Measurements from ENCODE around the gene MFAP2.

The MFAP2 gene

DNA sequence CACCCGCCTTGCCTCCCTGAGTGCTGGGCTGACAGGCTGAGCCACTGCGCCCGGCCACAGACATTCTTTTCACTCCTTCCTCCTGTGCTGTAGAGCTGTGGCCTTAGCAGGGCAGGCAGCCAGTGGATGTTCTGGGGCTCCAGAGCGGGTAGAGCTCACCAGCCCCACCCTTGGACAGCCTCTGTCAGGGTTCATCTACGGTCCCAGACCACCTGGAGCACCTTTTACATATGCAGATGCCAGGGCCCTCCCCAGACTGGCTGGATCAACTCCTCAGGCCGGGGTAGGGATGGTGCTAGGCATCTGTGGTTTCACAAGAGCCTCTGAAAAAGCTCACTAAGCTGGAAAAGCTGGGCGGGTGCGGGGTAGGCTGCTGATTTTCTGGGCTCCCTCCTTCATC, 26.7 kb upstream of the MFAP2 start:
- DNase-seq, result no peak

DNA sequence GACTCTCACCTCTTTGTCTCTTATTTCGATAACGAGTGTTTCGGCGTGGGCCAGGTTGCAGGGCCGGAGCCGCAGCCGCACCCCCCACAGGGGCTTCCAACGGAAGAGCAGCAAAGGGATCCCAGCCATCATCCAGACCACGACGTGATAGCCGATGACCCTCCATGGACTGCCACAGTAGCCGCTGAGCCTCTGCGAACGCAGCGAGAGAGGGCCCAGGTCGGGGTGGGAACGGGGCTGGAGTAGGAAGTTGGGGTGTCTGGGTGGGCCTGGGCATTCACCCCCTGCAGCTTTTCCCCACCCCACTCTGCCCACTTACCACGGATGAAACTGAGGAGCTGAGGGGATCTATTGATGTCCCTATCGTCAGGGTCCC, 24.9 kb upstream of the MFAP2 start:
- no peak for DNase-seq

DNA sequence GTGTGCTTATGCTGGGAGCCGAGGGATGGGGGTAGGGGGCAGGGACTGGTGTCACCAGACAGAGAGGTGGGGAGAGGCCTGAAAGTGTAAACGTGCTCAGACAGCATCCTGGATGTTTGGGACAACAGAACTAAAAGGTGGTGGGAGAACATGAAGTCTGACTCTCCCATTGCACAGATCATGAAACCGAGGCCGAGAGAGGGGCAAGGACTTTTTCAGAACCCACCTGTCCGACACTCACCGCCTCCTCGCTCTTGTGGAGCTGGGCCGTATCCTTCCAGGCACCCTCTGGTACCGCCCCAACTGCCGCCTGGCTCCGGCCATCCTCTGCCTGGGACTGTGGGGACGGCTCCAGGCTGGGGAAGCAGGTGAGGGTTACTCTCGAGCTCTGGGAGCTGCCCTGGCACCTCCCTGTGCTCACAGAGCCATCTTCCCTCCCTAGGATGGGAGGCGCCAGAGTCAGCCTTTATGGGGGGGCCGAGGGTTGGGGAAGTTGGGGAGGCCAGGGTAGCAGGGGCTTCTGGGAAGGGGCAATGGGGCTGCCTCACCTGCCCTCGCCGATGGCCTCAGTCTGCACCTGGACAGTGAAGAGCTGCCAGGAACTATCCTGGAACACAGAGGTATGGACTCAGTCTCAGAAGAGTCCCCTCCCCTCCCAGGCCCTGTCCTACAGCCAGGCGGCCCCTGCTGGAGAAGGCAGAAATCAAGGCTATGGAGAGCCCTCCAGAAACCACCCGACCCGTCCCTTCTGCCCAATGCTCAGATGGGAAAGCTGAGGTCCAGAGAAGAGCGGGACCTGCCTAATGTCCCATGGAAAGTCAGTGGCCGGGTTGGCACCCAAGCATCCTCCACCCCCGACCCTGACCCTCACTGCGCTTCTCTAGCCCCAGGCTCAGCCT, 24.3 kb upstream of the MFAP2 start:
- no peak for DNase-seq

DNA sequence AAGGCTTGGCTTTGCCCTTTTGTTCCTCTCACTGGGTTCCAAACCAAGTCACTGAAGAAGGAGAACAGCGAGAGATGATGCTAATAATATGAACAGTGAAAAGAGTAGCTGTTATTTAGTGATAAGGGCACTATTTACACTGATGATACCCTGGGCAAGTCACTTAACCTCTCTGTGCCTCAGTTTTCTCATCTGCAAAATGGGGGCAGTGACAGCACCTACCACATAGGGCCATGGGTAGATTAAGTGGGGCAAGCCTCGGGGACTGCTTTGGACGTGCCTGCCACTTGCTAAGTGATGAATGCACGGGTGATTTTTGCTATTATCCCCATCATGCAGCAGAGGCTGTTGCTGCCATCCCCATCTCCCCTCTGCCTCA, 22.1 kb upstream of the MFAP2 start:
- no peak for DNase-seq

DNA sequence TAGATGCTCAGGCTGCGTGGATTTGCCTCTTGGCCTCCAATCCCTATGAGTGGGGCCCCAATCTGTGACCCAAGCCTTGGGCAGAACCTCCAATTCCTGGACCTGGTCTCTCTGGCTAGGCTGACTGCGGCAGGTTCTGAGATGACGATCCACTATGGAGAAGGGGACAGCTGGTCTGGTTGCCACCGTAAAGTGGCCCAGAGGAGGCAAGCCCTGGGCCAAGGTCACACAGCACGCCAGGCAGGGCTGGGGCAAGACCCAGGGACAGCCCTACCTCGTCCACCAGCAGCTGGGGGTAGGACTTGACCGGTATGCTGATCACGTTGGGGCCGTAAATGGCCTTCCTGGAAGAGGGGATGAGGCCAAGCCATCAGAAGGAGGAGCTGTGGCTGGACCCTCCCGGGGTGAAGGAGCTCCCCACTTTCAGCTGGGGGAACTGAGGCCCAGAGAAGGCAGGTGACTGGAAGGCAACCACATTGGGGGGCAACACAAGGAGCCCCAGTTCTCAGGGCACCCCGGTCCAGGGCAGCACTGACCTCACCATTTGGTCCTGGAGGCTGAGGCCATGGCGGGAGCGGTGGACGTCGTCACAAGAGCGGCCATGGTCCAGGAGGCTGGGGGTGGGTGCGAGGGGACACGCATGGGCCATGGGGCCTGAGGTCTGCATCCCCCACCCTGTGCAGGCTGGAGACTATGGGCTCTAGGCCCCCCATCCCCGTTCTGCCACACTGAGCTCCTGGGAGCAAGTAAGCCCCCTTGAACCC, 21.5 kb upstream of the MFAP2 start:
- DNase-seq, result no peak

DNA sequence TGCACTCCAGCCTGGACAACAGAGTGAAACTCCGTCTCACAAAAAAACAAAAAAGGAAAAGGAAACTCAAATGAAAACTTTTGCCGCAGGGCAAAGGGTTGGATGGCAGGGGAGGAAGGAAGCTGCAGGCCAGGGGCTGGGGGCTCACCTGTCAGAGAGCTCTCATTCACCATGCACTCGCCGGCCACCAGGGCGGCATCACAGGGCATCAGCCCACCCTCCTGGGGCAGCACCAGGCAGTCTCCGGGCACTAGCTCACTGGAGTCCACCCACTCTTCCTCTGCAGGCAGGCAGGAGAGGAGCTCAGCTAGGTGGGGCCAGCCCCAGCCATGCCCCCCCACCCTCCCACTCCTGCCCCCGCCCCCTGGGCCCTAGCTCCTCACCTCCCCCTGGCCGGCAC, 19.4 kb upstream of the MFAP2 start:
- DNase-seq, result no peak

DNA sequence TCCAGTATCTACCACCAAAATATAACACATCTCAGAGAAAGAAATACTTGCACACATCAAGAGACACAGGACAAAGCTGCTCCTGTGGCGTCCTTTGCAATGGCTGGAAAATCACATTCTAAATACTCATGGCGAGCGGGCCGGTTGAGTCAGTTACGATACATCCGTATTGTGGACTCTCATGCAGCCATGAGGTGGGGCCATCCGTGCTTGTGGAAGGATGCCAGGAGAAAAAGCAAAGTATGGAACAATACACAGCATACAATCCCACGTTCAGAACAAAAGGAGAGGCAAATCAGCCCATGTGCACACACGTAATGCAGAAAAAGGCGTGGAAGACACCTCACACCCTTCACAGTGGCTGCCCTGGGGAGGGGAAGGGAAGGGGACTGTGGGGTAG, 18.2 kb upstream of the MFAP2 start:
- no peak for DNase-seq

DNA sequence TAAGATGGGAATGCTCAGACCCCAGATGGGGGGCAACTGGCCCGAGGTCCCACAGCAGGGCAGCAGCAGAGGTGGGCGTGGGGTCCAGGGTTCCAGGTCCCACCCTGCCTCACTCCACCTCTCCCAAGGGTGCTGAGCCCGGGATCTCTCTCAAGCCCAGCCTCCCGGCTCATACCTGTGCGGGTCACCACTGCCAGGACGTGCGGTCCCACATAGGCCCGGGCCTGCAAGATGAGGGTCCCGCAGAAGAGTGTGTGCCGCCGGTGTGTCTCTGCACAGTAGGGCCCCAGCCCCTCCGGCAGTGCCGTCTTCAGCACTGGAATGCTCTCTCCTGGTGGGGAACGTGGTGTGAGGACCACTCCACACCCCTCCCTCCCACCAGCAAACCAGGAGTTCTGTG, 16.4 kb upstream of the MFAP2 start:
- no peak for DNase-seq

DNA sequence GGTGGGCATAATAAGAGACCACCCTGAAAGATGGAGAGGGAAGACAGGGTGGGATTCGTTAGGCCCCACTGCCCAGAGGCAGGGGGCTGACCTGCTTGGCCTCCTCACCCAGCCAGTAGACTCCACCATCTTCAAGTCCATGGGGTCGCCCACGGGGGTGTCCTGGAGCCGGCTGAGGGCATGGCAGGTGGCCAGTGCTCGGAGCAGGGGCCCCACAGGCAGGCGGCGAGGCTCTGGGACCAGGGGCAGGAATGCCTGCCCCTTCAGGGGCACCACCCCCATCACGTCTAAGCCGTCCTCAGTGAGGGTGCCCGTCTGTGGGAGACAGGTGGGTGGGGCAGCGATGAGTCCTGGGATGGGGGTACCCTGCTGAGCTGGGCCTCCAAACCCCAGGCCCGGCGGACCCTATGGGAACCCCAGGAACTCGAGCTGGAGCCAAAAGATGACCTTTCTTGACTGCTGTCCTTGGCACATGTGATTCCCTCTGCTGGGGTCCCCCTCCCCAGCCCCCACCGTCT, 13.2 kb upstream of the MFAP2 start:
- no peak for DNase-seq

DNA sequence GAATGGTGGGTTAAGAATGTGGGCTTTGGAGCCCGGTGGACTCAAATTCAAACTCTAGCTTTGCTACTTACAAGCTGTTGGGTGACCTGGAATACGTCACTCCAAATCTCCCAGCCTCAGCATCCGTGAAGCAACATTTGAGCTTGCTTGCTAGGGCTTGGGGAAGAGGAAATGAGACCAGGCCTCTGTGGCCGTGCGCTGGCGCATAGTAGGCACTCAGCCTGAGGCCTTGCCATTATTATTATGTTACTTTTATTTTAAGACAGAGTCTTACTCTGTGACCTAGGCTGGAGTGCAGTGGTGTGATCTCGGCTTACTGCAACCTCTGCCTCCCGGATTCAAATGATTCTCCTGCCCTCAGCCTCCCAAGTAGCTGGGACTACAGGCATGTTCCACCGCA, 12.3 kb upstream of the MFAP2 start:
- DNase-seq, result no peak

DNA sequence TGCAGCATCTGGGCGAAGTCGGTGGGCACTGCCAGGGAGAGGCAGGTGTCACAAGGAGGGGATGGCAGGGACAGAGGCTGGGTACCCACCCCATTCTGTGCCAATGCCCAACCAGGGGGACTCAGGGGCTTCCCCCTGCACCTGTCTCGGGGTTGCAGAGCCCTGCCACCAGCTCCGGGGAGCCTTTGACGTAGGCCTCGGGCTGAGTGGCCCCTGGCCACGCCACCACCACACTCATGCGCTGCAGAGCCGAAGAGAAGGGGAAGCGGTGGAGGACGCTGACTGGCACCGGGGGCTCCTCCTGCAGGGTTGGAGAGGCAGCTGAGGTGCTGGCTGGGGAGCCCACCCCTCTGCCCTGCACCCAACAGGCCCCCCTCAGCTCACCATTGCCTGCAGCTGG, 11.7 kb upstream of the MFAP2 start:
- DNase-seq, result no peak

DNA sequence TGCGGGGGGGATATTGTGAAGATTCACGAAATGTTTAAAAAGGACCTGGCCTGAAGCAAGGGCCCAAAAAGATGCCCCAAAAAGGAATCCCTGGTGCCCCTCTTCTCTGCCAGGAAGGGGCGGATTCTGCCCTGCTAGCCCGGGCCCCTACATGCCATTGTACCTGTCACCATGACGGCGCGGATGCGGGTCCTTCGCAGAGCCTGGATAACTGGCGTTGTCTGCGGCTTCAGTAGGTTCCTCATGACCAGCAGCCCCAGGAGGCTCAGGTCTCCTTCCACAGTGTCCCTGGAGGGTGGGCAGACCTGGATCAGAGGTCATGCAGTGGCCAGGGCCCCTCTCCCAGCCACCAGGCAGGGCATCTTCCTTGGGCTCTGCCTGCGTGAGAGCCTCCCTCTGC, 11.2 kb upstream of the MFAP2 start:
- no peak for DNase-seq

DNA sequence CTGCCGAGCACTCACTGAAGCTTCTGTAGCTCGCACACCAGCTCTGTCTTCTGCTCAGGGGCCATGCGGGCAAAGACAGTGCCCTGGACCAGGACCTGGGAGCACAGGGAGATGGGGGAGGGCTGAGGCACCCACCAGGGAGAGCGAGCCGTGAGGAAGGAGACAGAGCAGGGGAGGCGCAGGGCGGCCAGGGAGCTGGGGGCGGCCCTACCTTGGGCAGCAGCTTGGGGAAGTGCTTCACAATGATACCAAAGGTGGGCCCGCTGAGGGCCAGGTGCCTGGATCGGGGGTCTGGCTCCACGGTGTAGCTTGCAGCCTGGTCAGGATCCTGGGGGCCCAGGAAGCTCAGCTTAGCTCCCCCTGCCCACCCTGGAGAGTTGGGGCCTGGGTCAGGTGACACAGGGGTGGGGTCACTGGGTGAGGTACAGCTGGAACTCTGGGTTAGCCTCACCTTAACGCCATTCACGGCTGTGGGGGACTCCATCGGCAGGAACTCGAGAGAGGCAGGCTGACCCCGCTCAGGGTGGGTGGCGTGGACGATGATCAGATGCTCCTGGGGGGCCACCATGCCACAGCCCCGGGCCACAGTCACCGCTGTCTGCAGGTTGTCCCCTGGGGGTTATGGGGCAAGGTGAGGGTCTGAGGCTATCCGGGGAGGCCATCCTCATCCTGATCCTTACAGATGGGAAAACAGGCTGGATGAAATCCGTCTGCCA, 9.4 kb upstream of the MFAP2 start:
- no peak for DNase-seq

DNA sequence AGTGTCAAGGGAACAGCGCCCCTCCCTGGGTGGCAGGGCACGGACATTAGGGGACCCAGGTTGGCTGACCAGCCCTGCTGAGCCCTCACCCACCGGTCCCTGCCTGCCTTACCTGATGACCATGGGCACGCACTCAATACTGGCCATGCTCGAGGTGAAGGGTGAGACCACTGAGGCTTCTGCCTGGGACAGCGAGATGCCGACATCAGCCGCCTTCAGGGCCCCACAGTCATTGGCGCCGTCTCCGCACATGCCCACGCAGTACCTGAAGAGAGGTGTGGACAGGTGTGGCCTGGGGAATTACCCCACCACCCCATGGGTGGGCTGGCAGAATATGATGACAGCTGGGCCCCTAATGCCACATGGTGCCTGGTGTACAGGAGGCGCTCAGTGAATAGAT, 7.8 kb upstream of the MFAP2 start:
- DNase-seq, result no peak

DNA sequence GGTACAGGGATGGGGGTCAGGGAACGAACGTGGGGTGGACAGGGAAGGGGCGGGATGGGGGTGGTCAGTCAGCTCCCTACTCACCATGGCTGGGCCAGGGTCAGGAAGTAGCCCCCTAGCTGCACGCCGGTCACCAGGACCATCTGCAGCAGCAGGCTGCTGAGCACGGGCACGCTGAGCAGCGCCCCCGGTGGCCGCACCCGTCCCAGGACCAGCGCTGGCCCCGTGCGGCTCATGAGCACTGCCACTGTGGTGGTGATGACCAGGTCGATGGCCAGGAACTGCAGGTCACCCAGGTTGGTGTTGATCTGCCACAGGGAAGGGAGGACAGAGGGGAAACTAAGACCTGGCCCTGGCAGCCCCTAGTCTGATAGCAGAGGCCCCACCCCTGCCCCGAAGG, 6.5 kb upstream of the MFAP2 start:
- DNase-seq, result no peak

DNA sequence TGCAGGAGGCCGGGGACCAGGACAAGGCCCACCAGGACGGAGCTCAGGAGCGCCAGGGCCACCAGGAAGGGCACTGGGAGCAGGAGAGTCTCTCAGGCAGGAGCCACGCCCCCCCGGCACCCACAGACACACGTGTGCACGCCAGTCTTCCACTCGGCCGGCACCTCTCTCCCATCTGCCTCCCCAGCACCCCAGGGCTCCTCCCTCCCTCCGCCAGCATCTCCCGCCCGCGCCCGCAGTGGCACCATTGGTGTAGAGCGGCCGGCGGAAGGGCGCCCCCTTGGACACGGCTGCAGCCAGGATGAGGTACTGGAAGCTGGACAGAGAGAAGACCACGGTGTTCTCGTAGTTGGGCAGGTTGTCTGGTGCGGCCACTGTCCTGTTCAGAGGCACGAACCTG, 6.1 kb upstream of the MFAP2 start:
- DNase-seq, result no peak

DNA sequence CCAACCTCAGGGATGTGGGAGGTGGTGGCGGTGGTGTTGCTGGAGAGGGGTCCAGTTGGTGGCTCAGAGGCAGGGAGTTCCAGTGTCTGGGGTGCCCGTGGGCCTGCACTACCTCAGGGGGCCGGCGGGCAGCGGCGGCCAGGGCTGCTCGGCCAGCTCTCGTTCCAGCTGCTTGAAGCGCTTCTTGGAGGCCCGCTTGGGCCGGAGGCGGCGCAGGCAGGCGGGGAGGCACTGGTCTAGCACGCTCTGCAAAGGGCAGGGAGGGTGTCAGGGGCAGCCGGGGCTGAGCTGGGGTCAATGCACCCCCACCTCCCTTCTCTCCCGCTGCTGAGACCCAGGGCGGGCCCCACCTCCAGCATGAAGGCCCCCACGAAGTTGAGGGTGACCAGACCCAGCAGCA, 5.7 kb upstream of the MFAP2 start:
- DNase-seq, result no peak

DNA sequence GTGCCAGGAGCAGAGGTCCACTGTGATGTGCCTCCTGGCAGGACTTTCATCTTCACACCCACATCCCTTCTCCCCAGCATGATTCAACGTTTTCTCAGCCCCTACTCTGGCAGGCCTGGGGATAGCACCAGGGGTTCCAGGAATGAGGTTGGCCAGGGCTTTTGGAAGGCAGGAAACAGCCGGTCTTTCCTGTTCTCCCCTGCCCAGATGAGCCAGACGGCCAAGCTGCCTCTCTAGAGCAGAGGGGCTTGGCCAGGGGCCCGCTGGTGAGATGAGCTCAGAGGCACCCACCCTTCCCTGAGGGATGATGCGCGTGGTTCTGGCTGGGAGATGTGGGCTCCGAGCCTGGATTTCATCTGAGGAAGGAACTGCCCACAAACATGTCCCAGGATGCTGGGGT, 4.3 kb upstream of the MFAP2 start:
- no peak for DNase-seq

DNA sequence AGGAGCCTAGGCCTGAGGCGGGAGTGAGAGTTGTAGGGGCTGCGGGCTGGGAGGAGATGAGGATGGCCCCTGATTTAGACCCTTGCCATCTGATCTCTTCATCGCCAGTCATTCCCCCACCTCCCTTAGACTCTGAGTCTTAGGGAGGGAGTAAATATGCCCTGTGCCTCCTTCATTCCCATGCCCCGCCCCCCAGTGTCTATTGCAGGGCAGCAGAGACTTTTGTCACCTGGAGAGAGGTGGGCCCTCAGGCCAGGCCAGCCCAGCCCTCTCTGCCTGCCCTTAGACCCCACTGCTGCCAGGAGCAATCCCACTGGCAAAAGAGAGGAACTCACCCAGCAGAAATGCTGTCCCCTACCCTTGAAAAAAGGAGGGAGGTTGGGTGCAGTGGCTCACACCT, 3.2 kb upstream of the MFAP2 start:
- DNase-seq, result no peak

DNA sequence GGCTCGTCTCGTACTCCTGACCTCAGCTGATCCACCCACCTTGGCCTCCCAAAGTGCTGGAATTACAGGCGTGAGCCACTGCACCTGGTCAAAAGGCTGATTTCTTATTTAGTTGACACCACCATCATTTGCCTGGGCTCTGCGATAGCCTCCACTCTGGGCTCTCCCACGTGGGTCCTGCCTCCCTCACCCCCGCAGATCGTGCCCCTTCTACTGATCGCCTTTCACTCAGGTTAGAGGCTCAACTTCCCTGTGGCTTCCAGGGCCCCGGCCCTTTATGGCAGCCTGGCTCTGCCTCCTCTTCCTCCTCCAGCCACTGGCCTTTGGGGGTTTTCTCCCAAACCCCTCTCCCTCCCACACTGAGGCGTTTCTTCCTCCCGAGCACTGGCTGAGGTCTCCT, 2.5 kb upstream of the MFAP2 start:
- no peak for DNase-seq

DNA sequence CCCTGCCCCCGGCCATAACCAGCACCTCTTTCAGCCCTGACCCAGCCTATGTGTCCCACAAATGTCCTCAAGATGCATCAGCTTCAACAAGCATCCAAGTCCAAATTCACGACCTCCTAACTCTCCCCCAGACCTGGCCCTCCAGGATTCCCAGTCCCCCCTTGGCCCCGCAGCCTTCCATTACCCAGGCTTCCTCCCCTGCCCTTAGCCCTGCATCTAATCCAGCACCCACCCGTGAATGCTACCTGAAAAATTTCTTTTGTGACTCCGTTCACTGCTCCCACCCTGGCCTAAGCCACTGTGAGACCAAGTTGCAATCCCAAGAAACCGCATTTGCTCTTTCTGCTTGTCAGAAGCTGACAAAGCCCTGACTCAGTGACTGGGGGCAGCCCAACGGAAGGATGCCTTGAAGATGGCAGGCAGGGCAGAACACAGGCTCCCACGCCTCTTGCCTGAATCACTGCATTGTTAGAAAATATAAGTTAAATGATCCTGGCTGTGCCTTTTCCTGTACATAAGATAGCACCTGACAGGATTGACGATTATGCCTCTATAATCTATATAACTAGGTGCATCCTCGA, 939 bp upstream of the MFAP2 start:
- DNase-seq, result no peak

DNA sequence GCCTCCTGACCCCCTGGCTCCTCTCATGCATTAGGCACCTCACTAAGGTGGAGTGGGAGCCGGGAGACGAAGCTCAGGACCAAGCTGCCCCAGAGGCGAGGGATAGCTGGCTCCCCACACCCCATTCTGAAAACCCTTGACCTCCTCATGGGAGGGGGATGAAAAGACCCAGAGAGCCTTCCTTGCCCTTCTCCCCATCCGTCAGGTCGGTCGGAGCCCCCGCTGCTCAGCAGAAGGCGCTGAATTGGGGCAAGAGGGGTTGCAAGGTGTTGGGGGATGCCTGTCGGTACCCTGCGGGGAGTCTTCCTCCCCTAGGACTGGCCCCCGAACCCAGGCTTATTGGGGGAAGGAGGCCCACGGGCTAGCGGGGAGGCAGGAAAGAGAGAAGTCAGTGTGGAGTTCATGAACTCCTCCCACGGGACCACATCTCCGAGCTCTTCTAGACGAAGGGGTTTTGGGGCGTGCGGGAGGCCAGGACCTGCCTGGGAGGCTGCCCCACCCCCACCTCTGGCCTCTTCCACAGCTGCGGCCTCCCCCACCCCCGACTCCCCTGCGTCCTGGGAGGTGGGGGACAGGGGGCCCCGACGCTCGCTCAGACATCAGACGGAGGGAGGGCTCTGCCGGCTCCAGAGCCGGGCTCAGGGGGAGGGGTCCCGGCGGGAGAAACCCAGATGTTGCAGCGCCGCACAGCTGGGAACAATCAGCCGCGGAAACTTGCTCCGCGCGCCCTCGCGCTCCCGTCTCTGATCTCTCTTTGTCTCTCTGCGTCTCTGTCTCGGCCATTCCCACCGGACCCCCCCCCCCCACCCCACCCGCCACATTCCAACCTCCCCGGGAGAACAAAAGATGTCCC, 719 bp downstream of the MFAP2 start:
- no peak for DNase-seq

Data from activated T-cell treated with anti-CD3 and anti-CD28 coated beads, Interleukin-2, amount 50 U/mL, for 48 hours (primary cell).